ENCODE results near the gene MAPKAP1.

- no peak for TF ChIP-seq CTCF (IDR thresholded peaks at IDR 0.05)
- TF ChIP-seq ZFX (IDR thresholded peaks at IDR 0.05; ENCODE audit: borderline replicate concordance) = no peak
These were observed 263.6 kb downstream of the MAPKAP1 start for GRCh38 chr9:125443367-125443766.

Data from 22Rv1 (cell line).